ENCODE results near the gene NUP107.

NUP107 gene

DNA sequence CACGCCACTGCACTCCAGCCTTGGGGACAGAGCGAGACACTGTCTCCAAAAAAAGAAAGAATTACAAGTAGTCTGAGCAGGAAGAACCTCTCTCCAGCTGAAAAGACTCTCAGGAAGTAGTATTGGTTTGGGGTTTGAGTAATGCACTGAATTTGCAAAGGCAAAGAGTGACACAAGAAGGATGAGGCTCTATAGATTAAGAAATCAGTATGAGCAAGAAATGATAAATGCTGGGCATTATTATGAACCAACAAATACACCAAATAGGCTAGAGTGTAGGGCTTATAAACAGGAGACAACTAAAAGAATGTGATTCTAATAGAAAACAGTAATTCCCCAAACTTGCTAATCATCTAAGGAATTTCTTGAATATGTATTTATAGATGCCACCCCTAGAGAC, 56.6 kb downstream of the NUP107 start:
- DNase-seq, result no peak

DNA sequence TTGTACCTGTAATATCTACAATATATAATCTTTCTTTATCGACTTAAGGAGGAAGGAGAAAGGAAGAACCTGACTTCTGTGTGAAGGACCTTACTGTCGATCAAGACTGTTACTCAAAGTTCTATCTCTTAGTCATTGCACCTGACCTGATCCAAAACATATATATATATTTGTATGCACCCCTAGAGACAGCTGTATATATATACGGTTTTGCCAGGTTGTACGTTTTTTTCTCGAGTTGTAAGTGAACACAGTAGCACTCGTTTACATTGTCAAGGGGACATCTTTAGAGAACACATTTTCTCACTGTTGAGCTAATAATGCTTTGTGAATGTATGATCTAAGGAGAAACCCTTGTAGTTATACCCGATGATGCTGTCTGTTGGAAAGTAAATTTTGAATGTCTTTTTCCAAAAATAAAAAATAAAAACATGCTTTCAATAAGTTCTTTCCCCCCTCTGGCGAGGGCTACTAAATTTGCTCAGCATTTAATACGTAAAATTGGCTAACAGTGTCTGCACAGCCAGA, 58.7 kb downstream of the NUP107 start:
- DNase-seq, result peak; percentile 34

DNA sequence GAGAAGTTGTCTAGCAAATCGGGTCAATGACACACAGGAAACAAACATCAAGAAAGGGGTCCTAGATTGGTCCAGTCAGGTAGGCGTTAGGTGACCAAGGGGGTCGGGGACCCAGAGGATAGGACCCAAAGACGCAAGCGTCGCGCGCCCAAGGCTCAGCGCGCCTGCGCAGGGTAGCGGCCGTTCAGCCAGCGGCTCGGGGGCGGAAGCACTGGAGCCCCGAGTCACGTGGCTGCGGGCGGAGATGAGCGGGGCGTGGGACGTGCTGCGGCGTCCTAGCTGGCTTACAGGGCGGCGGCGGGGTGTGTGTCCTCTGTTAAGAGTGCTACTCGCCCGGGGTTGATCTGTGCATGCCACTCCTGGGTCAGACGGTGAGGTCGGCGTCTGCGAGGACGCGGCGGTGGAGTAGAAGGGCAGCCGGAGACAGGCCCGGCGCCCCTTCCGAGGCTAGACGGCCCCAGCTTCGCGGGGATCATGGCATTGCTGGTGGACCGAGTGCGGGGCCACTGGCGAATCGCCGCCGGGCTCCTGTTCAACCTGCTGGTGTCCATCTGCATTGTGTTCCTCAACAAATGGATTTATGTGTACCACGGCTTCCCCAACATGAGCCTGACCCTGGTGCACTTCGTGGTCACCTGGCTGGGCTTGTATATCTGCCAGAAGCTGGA, 59.3 kb downstream of the NUP107 start, which contains the start of gene SLC35E3:
SLC35E3 (plus strand) TSS at position 273 of the 668 bp plus-strand sequence; CDS start at position 475, 202 bp downstream.
- DNase-seq, result peak; percentile 96

DNA sequence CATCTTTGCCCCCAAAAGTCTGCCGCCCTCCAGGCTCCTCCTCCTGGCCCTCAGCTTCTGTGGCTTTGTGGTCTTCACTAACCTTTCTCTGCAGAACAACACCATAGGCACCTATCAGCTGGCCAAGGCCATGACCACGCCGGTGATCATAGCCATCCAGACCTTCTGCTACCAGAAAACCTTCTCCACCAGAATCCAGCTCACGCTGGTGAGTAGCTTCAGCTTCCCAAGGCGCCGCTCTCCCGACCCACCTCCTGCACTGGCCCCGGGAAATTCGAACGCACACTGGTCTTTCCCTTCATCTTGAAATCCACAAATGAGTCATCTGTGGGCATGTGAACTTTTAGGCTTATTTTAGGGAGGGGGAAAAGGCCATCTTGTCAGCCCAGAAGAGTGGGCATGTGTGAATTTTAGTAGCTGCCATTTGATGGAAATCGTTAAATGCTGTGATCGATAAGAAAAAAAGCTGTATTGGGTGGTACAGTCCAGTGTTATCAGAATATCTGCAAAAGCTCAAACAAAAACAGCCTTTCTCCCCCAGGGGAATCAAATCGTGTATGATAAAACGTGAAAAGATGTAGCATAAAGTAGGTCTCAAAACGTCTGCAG, 59.9 kb downstream of the NUP107 start:
- DNase-seq, result peak; percentile 47

DNA sequence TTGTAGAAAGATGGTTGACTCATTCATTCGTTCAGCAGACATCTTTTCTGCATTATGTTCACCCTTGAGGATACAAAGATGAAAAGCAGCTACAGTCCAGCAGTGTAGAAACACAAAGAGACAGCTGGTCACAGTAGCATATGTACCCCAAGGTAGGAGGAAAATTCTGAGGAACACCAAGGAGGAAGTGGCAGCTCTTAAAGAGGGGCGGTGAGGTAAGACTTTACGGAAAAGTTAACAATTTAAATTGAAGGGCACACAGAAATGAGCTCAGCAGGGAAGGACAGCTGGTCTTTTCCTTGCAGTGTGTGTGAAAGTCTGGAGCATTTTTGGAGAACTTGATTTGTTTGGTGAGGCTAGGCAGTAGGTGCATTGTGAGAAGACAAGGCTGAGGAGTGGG, 62.7 kb downstream of the NUP107 start:
- DNase-seq, result no peak

DNA sequence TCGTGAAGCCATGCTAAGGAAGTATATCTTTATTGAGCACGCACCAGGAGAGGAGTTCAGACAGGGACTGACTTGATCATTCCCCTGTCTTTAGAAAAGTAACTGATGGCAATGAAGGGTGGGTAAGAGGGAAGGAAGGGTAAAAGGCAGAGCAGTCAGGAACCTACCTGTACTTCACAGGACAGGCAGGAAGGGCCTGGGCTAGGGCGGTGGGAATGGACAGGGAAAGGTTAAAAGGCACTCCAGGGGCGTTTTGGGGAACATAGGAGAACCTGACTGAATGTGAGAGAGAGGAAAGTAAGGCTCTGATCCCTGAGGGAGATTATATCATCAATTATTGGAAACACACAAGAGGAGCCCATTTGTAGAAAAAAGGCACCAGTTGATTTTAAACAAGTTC, 63.1 kb downstream of the NUP107 start:
- no peak for DNase-seq

DNA sequence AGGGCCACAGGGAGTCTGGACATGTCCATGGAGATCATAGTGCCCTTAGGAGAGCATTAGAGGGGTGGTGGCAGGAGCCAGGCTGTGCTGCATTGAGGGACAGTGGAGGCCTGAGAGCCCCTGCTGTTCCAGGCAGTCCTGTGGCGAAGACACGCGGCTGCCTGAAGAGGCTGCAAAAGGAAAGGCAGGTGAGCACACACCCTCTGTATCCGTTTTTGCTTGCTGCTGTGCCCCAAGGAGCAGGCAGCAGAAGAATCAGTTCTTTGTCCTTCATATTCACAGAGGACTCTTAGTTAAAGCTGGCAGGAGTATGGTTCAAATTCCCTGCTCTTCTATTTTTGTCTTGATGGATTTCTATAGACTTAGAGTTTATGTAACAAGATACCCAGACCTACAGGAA, 63.7 kb downstream of the NUP107 start:
- no peak for DNase-seq

DNA sequence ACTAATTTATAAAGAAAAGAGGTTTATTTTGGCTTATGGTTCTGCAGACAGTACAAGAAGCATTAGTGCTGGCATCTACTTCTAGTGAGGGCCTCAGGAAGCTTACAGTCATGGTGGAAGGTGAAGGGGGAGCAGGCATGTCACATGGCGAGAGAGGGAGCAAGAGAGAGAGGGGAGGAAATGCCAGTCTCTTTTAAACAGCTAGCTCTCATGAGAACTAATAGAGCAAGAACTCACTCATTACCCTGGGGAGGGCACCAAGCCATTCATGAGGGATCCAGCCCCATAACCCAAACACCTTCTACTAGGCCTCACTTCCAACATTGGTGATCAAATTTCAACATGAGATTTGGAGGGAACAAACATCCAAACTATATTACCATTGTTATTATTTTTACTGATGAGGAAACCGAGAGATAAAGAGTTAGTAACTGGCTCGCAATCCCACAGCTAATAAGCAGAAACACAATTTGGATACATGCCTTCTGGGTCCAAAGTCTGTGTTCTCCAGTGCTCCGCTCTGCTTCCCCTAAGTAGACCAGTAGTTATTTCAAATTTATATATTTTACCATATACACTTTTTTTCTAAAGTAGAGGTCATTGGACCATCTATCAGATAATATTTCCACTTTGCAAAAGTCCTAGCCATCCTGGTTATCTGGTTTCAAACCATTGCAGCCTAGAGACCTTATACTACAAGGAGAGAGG, 68.9 kb downstream of the NUP107 start:
- no peak for DNase-seq

DNA sequence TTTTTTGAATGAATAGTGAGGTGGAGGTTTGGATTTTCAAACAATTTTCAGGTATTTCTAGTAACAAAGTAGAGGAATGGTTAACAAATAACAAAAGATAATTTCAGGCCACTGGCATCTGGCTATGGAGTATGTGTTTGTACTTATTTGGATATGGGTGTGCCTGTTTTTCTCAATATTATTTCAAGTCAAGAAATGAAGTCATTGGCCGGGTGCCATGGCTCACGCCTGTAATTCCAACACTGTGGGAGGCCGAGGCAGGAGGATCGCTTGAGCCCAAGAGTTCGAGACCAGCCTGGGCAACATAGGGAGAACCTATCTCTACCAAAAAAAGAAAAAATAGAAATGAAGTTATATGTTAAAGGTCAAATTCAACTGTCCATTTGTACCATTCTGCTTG, 73.1 kb downstream of the NUP107 start:
- no peak for DNase-seq

DNA sequence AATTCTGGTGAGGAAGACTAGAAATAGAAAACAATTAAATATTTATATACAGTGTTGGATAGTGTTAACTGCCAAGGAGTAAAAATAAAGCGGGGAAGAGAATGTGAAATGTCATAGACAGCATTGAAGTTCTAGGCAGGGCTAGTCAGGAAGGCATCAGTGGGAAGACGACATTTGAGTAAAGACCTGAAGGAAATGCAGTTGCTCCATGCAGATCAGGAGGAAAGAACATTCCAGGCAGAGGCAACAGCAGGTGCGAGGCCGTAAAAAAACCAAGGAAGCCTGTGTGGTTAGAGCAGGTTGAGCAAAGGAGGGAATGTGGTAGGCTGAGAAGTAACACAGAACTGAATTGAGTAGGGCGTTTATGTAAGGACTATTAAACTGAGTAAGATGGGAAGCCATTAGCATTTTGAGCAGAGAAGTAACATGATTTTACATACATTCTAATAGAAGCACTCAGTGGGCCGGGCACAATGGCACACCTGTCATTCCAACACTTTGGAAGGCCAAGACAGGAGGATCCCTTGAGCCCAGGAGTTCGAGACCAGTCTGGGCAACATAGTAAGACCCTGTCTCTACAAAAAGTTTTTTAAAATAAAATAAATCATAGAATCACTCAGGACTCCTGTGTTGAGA, 74.1 kb downstream of the NUP107 start:
- DNase-seq, result no peak

DNA sequence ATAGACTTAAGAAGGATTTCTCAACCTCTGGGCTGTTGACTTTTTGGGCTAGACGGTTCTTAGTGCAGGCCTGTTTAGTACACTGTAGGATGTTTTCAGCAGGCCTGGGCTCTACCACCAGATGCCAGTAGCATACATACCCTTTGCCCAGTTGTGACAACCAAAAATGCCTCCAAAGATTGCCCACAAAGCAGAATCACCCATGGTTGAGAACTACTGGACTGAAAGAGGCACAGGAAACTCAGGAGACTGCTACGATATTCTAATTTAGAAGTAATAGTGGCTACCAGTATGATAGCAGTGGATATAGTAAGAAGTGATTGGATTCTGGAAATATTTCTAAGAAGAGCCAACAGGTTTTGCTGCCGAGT, 74.6 kb downstream of the NUP107 start:
- no peak for DNase-seq

DNA sequence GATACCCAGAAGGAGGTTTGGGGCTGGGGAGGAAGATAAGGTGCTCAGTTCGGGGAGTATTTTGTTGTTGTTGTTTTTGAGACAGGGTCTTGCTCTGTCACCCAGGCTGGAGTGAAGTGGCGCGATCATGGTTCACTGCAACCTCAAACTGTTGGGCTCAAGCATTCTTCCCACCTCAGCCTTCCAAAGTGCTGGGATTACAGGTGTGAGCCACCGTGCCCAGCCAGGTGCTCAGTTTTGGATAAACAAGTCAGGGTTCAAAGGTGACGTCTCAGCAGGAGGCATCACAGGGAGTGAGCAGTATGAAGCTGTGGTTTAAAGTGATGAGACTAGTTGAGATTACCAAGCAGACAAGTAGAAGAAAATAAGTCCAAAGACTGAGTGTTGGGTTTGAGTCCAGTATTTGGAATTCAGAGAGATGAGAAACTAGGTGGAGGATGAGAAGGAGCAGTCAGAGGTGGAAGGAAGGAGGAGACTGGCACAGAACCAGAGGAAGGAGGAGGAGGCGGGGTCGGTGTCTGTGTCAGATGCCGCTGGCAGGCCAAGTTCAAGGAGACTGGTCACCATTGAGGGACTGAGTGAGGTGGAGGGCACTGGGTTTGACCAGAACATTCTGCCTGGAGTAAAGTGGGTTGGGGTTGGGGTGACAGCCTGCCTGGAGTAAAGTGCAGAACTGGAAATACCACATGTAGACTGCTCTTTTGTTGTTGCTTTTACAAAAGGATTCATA, 75.3 kb downstream of the NUP107 start:
- DNase-seq, result no peak

DNA sequence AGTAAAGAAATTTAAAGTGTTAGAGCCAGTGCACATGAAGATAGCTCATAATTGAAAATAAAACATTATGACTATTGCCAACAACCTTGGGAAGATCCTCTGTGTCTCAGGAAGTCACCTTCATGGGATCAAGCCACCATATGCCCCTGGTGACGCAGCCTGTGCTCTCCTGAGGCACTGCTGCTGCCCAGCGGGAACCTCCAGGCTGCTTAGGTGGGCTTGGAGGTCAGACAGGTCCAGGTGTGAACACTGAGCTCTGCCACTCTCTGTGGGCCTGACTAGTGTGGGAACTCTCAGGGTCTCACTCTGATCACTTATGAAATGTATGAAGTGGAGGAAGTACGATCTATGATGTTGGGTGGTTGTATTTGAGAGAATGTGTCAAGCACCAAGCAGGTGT, 75.9 kb downstream of the NUP107 start:
- DNase-seq, result no peak

DNA sequence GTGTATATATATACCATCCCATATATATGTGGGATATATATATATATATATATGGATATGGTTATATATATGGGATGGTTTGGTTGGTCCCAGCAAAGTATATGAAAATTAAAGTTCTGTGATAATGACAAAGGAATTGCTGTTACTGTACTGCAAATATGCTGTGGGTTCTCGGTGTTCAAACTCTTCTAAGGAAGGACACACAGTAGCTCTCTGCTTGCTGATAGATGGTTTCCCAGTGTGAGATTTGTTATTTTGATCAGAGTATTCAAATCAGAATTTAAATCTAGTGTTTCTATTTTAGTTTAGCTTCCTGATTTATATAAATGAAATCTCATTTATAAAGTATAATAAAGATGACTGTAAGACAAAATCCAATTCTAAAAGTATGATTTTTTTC, 78.9 kb downstream of the NUP107 start:
- DNase-seq, result no peak

DNA sequence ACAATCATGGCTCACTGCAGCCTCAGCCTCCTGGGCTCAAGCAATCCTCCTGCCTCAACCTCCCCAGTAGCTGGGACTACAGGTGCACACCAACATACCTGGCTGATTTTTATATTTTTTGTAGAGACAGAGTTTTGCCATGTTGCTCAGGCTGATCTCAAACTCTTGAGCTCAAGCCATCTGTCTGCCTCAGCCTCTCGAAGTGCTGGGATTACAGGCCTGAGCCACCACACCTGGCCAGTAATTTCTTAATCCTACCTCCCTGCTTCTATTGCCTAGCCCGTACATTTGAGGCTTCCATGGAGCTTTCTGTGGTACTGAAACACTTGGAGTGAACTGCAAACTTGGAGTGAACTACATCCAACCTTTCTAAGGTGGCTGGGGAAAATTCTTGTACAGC, 79.9 kb downstream of the NUP107 start:
- no peak for DNase-seq

DNA sequence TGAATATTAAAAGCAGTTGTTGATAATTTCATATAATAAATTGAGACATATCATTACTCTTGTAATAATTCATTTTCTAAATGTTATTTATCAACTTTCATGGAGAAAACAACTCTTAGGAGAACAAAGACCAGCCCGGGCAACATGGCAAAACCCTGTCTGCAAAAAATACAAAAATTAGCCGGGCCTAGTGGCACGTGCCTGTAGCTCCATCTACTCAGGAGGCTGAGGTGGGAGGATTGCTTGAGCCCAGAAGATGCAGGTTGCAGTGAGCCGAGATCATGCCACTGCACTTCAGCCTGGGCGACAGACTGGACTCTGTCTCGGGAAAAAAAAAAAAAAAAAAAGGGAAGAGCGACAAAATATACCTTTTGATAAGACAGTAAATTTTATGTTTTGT, 80.4 kb downstream of the NUP107 start:
- DNase-seq, result no peak

DNA sequence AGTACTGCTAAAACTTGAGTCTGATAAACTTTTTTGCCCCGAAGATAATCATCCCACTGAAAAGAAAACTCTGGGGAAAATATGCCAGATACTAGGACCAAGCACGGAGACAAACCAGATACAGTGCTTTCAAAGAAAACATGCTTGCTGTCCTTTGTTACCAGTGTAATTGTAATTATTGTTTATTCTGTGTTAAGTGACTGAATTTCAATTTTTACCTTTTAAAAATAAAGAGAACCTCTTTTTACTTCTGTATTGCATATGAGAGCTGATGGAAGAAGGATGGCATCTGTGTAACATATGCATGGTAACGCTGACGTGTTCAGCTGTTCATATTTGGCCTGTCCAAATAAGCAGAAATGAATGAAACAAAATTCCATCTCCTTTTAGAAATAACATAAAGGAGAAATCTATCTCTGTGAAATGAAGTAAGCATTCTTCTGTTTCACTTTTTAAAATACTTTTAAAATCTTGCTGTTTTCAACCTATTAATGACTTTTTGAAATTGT, 81.7 kb downstream of the NUP107 start:
- DNase-seq, result no peak

DNA sequence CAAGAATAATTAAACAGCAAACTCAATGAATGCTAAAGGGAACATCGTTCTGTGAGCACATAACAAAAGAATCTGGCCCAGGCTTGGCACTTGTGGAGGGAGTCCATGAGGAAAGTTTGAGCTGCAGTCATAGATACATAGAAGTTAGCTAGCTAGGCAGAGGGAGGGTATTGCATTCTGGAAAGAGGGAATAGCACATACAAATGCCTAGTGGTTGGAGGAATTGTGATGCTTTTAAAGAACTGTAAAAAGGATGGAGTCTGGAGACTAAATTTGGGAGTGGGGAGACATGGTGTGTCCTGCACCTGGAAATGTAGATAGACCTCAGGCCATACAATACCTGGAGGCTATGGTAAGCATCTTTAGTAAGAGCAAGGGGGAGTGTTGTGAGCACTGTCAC, 83.2 kb downstream of the NUP107 start:
- no peak for DNase-seq

DNA sequence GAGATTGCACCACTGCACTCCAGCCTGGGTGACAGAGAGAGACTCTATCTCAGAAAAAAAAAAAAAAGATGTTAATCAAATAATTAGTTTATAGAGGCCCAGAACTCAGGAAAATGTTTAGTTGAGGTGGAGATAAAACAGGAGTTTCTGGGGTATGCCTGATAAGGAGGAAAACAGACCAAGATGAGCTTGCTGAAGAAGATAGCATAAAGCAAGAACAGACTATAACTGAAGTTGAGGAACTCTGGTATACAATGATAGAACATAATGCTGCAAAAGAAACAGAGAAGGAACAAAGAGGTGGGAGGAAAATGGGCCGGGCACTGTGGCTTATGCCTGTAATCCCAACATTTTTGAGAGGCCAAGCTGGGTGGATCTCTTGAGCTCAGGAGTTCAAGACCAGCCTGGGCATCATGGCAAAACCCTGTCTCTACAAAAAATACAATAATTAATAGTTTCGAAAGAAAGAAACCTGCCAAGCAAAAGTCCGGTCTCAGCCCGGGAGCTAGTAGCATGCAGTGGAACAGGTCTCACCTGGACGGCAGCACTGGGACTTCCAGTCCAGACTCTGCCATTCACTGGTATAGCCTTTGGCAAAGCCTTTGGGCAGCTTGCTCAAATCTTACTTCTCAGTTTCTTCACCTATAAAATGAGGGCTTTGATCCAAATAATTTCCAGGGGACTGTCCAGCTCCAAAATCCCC, 84.6 kb downstream of the NUP107 start:
- no peak for DNase-seq

DNA sequence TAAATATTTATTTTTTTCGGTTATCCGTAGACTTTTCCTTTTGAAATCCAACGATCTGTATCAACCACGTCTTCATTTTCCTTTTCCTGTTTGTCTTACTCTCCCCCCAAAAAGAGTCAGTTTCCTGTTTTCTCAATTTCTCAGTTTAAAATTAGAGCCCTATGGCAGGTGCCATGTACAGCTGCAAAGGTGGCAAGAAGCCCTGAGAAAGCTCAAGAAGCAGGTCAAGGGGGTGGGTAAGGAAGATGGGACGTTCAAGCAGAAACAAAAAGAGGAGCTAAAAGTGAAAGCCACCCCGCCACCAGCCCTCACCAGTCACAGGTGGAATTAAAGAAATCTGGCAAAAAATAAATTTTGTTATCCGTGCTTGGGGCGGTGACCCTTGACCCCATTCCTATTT, 85.9 kb downstream of the NUP107 start:
- DNase-seq, result no peak

DNA sequence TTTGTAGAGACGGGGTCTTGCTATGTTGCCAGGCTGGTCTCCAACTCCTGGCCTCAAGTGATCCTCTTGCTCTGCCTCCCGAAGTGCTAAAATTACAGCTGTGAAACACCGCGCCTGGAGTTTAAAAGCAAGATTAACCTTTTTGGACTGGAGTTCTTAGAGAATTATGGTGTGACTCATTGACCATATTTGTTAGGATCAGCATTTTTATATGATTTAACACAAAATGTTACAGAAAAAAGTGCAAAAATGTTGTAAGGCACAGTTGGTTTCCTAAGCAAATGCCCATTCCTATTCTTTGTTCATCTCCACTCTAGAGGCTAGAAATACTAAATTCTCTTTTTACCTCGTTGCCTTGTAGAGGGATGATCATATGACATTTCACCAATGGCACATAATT, 86.8 kb downstream of the NUP107 start:
- no peak for DNase-seq

DNA sequence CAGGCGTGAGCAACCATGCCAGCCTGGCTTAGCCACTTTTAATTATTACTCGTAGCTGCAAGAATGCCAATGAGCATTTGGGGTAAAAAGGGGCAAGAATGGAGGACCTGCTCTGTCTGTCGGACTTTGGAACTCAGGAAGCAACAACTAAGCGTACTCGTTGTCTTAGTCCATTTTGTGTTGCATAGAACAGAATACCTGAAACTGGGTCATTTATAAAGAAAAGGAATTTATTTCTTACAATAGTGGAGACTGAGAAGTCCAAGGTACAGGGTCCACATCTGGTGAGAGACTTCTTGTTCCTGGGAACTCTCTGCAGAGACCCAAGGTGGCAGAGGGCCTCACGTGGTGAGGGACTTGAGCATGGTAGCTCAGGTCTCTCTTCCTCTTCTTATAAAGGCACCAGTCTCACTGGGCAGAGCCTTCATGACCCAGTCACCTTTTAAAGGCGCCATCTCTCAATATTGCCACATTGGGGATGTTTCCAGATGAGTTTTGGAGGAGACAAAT, 88.4 kb downstream of the NUP107 start:
- DNase-seq, result no peak
